ENCODE measurements around the gene UTP25.

- no peak for TF ChIP-seq POLR2A (IDR thresholded peaks at IDR 0.05; ENCODE audit: low read length)
- TF ChIP-seq GATA1 (IDR thresholded peaks at IDR 0.05; ENCODE audit: low read depth, low read length), result no peak
These were observed 56.9 kb downstream of the UTP25 start for GRCh38 chr1:209884665-209885117.
